HG03521 (cell line): ENCODE results near the gene VSTM5.
"Not testable (repeated sequence)": the region's sequence is repeated elsewhere in the genome, so short reads cannot be mapped to it uniquely, and the experiment has no call there.

Experiments
- ATAC-seq: cut with Tn5 transposase; IDR thresholded peaks from one replicate; pipeline ENCODE4 v1.9.1; 2021; ENCODE audit warnings: mild to moderate bottlenecking, moderate library complexity; ENCODE audit not compliant: unreplicated experiment

The VSTM5 gene

GRCh38 chr11:93801366-93801765 lies 49.1 kb downstream of the VSTM5 start:
- ATAC-seq, result no peak

GRCh38 chr11:93796441-93797231 lies 53.8 kb downstream of the VSTM5 start:
- no peak for ATAC-seq

GRCh38 chr11:93791493-93791892 lies 58.9 kb downstream of the VSTM5 start:
- ATAC-seq, result no peak

- ATAC-seq, result peak; percentile 18
Measured at GRCh38 chr11:93784935-93785360, 65.5 kb downstream of the VSTM5 start.

- ATAC-seq, result peak; percentile 97
Measured at GRCh38 chr11:93784145-93784934, 66.1 kb downstream of the VSTM5 start, which contains the start of gene MED17. TSS of gene MED17 (plus strand) at chr11:93784282. CDS start at chr11:93784514, 232 bp downstream.

- ATAC-seq, result peak; percentile 32
Measured at GRCh38 chr11:93783765-93784144, 66.7 kb downstream of the VSTM5 start.

GRCh38 chr11:93783362-93783761 lies 67.1 kb downstream of the VSTM5 start:
- ATAC-seq, result no peak

GRCh38 chr11:93775289-93775688 lies 75.1 kb downstream of the VSTM5 start:
- ATAC-seq, result no peak

- not testable (repeated sequence) for ATAC-seq
Measured at GRCh38 chr11:93774560-93774959, 75.9 kb downstream of the VSTM5 start.

- ATAC-seq, result no peak
Measured at GRCh38 chr11:93773601-93774200, 76.7 kb downstream of the VSTM5 start.

GRCh38 chr11:93773045-93773477 lies 77.4 kb downstream of the VSTM5 start:
- no peak for ATAC-seq

GRCh38 chr11:93772123-93772522 lies 78.3 kb downstream of the VSTM5 start:
- no peak for ATAC-seq

- ATAC-seq, result no peak
Measured at GRCh38 chr11:93770160-93770559, 80.3 kb downstream of the VSTM5 start.
